G401 (cell line): ENCODE measurements around the gene CDY1. TPM values are rescaled to one million over a fixed set of nuclear protein-coding genes. Genes with fewer than 3 reads are reported as not detected.
"Not testable (repeated sequence)": the region's sequence is repeated elsewhere in the genome, so short reads cannot be mapped to it uniquely, and the experiment has no call there.

Experiments used
- DNase-seq: peaks from one replicate; pipeline ENCODE4 v3.0.0-alpha.2; 2015; ENCODE audit warnings: low spot score
- in situ Hi-C: cut with HindIII; loops from 2 replicates; pipeline ENCODE4 v1.10.0; 2016; ENCODE audit warnings: low sequenced_read_pairs, mixed read lengths
- total RNA-seq: library from RNA; depleted of rRNA; stranded (reverse); fragments of >200 nt; shearing (Covaris generic); gene quantifications from 2 replicates; pipeline ENCODE4 v1.2.3, GENCODE V29; 2014; rRNA removed

The CDY1 gene
- not detected in 2 replicates for total RNA-seq

GRCh38 chrY:25621817-25622216, at the start of gene CDY1:
Gene CDY1, plus strand, starts transcription at chrY:25622117. Its CDS starts 326 bp downstream, at chrY:25622443.
- DNase-seq, in situ Hi-C loops: not testable (repeated sequence)

GRCh38 chrY:25593336-25593735, 28.6 kb upstream of the CDY1 start:
- DNase-seq, in situ Hi-C loops: not testable (repeated sequence)

- DNase-seq, in situ Hi-C loops: not testable (repeated sequence)
Observed at GRCh38 chrY:25620209-25620608, 1.7 kb upstream of the CDY1 start.

GRCh38 chrY:25626524-25626923, 4.6 kb downstream of the CDY1 start:
- DNase-seq, in situ Hi-C loops: not testable (repeated sequence)

GRCh38 chrY:25630383-25631112, 8.6 kb downstream of the CDY1 start:
- in situ Hi-C loops, DNase-seq: not testable (repeated sequence)

GRCh38 chrY:25639852-25640251, 17.9 kb downstream of the CDY1 start:
- in situ Hi-C loops, DNase-seq: not testable (repeated sequence)

- in situ Hi-C loops, DNase-seq: not testable (repeated sequence)
Observed at GRCh38 chrY:25643024-25643915, 21.4 kb downstream of the CDY1 start.
